Endothelial cell of umbilical vein (primary cell): ENCODE results near the gene APBA2. TPM values are rescaled to one million over a fixed set of nuclear protein-coding genes. Genes with fewer than 3 reads are reported as not detected.

Source experiments
- BruUV-seq: library from RNA; stranded (reverse); fragments of 400-500 nt; replicated peaks from 2 replicates; lab custom pipeline; 2021; lab: Mats Ljungman, UMichigan
- CTCF ChIA-PET: fragments of 300-600, 350-600 bp; sonication (Branson Sonifier 250); formaldehyde crosslinking; loops from one replicate; lab custom pipeline; 2021; ENCODE audit warnings: antibody characterized with exemption, inconsistent platforms; lab: Charles Lee
- POLR2A ChIA-PET: fragments of 300-600, 350-600 bp; sonication (Branson Sonifier 250); formaldehyde crosslinking; loops from one replicate; lab custom pipeline; 2021; ENCODE audit warnings: antibody characterized with exemption, inconsistent platforms; lab: Charles Lee
- DNase-seq: peaks from one replicate; pipeline ENCODE4 v3.0.0-alpha.2; 2011; ENCODE audit warnings: low read depth, low spot score
- FAIRE-seq: peaks from 2 replicates; lab custom pipeline; 2011; peaks lifted over from hg19 to GRCh38; lab: Jason Lieb, UNC
- H2AFZ ChIP-seq: 2 replicates; pipeline ENCODE4 v1.6.0; 2012; ENCODE audit warnings: low read depth, low read length, control low read depth, inconsistent platforms
- H3K27ac ChIP-seq: 2 replicates; pipeline ENCODE4 v1.5.1; 2011; ENCODE audit warnings: low read depth, mild to moderate bottlenecking, control low read depth, low read length, moderate library complexity; ENCODE audit not compliant: insufficient read depth
- H3K27me3 ChIP-seq, 2 experiments: 2 replicates each; pipeline versions ENCODE4 v1.6.0 to v1.6.1; 2011; ENCODE audit warnings: low read length in 2 of 2, mixed read lengths in 1 of 2; ENCODE audit not compliant: control insufficient read depth in 2 of 2, insufficient read depth in 2 of 2
- H3K36me3 ChIP-seq, 2 experiments: 2 replicates in 1 of 2; 3 replicates in 1 of 2; pipeline ENCODE4 v1.5.1; 2011; ENCODE audit warnings: low read length in 2 of 2, mild to moderate bottlenecking in 1 of 2, moderate library complexity in 1 of 2; ENCODE audit not compliant: control insufficient read depth in 2 of 2, insufficient read depth in 2 of 2; ENCODE audit errors: extremely low read depth in 1 of 2
- H3K4me1 ChIP-seq: 3 replicates; pipeline ENCODE4 v1.5.1; 2011; ENCODE audit warnings: mild to moderate bottlenecking, low read length; ENCODE audit not compliant: control insufficient read depth, insufficient read depth; ENCODE audit errors: extremely low read depth
- H3K4me2 ChIP-seq: 2 replicates; pipeline ENCODE4 v1.6.1; 2011; ENCODE audit warnings: low read length, control low read depth, mixed read lengths; ENCODE audit not compliant: insufficient read depth
- H3K4me3 ChIP-seq, 3 experiments: fragments of 200-600 bp in 1 of 3; sonication (generic), shearing (Covaris generic) in 1 of 3; replicated peaks in 1 of 3; 2 replicates each; pipeline ENCODE4 v1.5.1; 2011 to 2016; ENCODE audit warnings: control low read depth in 3 of 3, low read length in 3 of 3, mild to moderate bottlenecking in 2 of 3, inconsistent platforms in 1 of 3, low read depth in 1 of 3, moderate library complexity in 1 of 3; ENCODE audit not compliant: insufficient read depth in 1 of 3
- H3K79me2 ChIP-seq: 2 replicates; pipeline ENCODE4 v1.6.0; 2012; ENCODE audit warnings: low read length, inconsistent platforms; ENCODE audit not compliant: control insufficient read depth, insufficient read depth
- H3K9ac ChIP-seq: replicated peaks from 2 replicates; pipeline ENCODE3; 2011; ENCODE audit warnings: low read length, control low read depth; ENCODE audit not compliant: insufficient read depth; ENCODE audit errors: extremely low read depth
- H3K9me1 ChIP-seq: replicated peaks from 3 replicates; pipeline ENCODE4 v1.6.0; 2011; ENCODE audit warnings: mild to moderate bottlenecking, low read length; ENCODE audit not compliant: control insufficient read depth, insufficient read depth; ENCODE audit errors: extremely low read depth
- H3K9me3 ChIP-seq: replicated peaks from 2 replicates; pipeline ENCODE4 v1.5.1; 2012; ENCODE audit warnings: low read length, inconsistent platforms; ENCODE audit not compliant: control insufficient read depth, insufficient read depth
- H4K20me1 ChIP-seq: replicated peaks from 2 replicates; pipeline ENCODE3; 2011; ENCODE audit warnings: mild to moderate bottlenecking, low read length; ENCODE audit not compliant: control insufficient read depth, insufficient read depth; ENCODE audit errors: extremely low read depth
- CTCF ChIP-seq, 2 donors: IDR thresholded peaks; 1 replicate in 1 of 2; 2 replicates in 1 of 2; pipeline ENCODE4 v1.5.1; 2011; ENCODE audit warnings: low read length in 2 of 2, mild to moderate bottlenecking in 2 of 2, moderate library complexity in 2 of 2, control low read depth in 1 of 2, inconsistent platforms in 1 of 2, low read depth in 1 of 2; ENCODE audit not compliant: insufficient read depth in 1 of 2; ENCODE audit errors: extremely low read depth in 1 of 2
- EZH2 ChIP-seq: IDR thresholded peaks from 2 replicates; pipeline ENCODE4 v1.6.1; 2012; ENCODE audit warnings: borderline replicate concordance, low read depth, mild to moderate bottlenecking, moderate library complexity, low read length, inconsistent platforms; ENCODE audit not compliant: severe bottlenecking
- FOS ChIP-seq: IDR thresholded peaks from 2 replicates; pipeline ENCODE4 v1.6.1; 2011; ENCODE audit warnings: mild to moderate bottlenecking, low read length, moderate library complexity, borderline replicate concordance; ENCODE audit not compliant: insufficient read depth
- GATA2 ChIP-seq: IDR thresholded peaks from 2 replicates; pipeline ENCODE4 v1.7.0; 2011; ENCODE audit warnings: low read depth, mild to moderate bottlenecking, moderate library complexity, mixed read lengths, low read length; ENCODE audit not compliant: insufficient read length, insufficient read depth
- JUN ChIP-seq: IDR thresholded peaks from 2 replicates; pipeline ENCODE4 v1.6.1; 2011; ENCODE audit warnings: borderline replicate concordance, low read depth; ENCODE audit not compliant: insufficient read length, insufficient read depth
- MAX ChIP-seq: IDR thresholded peaks from 2 replicates; pipeline ENCODE4 v1.6.1; 2011; ENCODE audit not compliant: insufficient read depth, insufficient read length
- MYC ChIP-seq: IDR thresholded peaks from one replicate; pipeline ENCODE4 v1.6.1; 2011; ENCODE audit warnings: mild to moderate bottlenecking, low read depth, low read length
- POLR2A ChIP-seq: IDR thresholded peaks from 2 replicates; pipeline ENCODE4 v1.6.1; 2012; ENCODE audit warnings: low read depth, mild to moderate bottlenecking, control low read depth, low read length
- POLR2AphosphoS5 ChIP-seq: IDR thresholded peaks from 2 replicates; pipeline ENCODE4 v1.6.1; 2012; ENCODE audit warnings: low read depth, mild to moderate bottlenecking, control low read depth, low read length, moderate library complexity; ENCODE audit not compliant: insufficient read depth
- dilution Hi-C: fragments of 300-500 bp; cut with MboI; formaldehyde crosslinking; loops from one replicate; pipeline ENCODE4 v1.15.0; 2019; ENCODE audit warnings: low sequenced_read_pairs; ENCODE audit not compliant: extremely low pct_ligation_motif_present
- intact Hi-C: fragments of 100-400 bp; cut with micrococcal nuclease; formaldehyde crosslinking; loops from one replicate; pipeline ENCODE4 v1.10.0; 2022
- polyA plus RNA-seq, 4 experiments: library from polyadenylated mRNA; depleted of rRNA in 3 of 4; stranded (reverse) in 3 of 4; unstranded in 1 of 4; fragments of >200 nt; gene quantifications; 2 replicates each; pipeline versions ENCODE4 v1.2.1 to v1.2.3, GENCODE V29; 2011 to 2012; ENCODE audit warnings: missing spikeins in 1 of 4
- total RNA-seq: library from RNA; stranded (reverse); gene quantifications from 2 replicates; pipeline ENCODE4 v1.2.3, GENCODE V29; 2021

APBA2 gene
- total and polyA plus RNA-seq, 2 donors (not counting 3 experiments of a cell fraction or from before 2014, with no cell fraction given), result 5.7 to 11.1 TPM

GRCh38 chr15:28991236-28992171, 105.7 kb downstream of the APBA2 start:
- no peak overlapping the region for H3K9ac ChIP-seq
- H3K4me3 ChIP-seq, result no peak overlapping the region
- DNase-seq (no peak), FAIRE-seq (no peak)
- dilution Hi-C loops (no loop called here), intact Hi-C loops (no loop called here)
- no peak overlapping the region for H3K4me2 ChIP-seq
- BruUV-seq, result no TSS peak
- POLR2A ChIA-PET, result no interaction called here
- no peaks in the 10 kb centered on the region for H4K20me1 ChIP-seq
- H3K36me3 ChIP-seq, result no peaks in the 10 kb centered on the region
- H3K27me3 ChIP-seq, result no peaks in the 10 kb centered on the region
- no peak overlapping the region for H2AFZ ChIP-seq
- no peaks in the 10 kb centered on the region for H3K9me3 ChIP-seq
- CTCF ChIA-PET, result interaction anchor here (1.2 kb wide), 1 partner anchor 111 kb away, joined by 3 read pairs; no protein-coding TSS in a partner anchor
- H3K4me1 ChIP-seq, result no peaks in the 10 kb centered on the region
- H3K9me1 ChIP-seq, result no peaks in the 10 kb centered on the region
- no peak overlapping the region for H3K27ac ChIP-seq
- H3K79me2 ChIP-seq, result no peaks in the 10 kb centered on the region
- TF ChIP-seq POLR2A (no peak), EZH2 (no peak), JUN (no peak), GATA2 (no peak), POLR2AphosphoS5 (no peak), MYC (no peak), MAX (no peak), FOS (no peak), CTCF (IDR thresholded peaks at IDR 0.05; ENCODE audit: extremely low read depth in 1 of 2, insufficient read depth in 1 of 2, low read depth in 1 of 2, low read length in 2 of 2) (no peak)
